HEK293T (cell line): ENCODE data around the gene MEGF9.

Experiments used
- CTCF ChIA-PET: fragments of 350-600 bp; formaldehyde crosslinking; extraction: SDS; loops from one replicate; lab custom pipeline; 2021; ENCODE audit warnings: antibody characterized with exemption, inconsistent platforms; lab: Yijun Ruan, JAX
- POLR2A ChIA-PET: fragments of 350-600 bp; formaldehyde crosslinking; extraction: SDS; loops from one replicate; lab custom pipeline; 2020; ENCODE audit warnings: antibody characterized with exemption, inconsistent platforms; lab: Yijun Ruan, JAX
- DNase-seq: peaks from one replicate; pipeline ENCODE4 v3.0.0; 2012; ENCODE audit warnings: mixed read lengths; ENCODE audit errors: extremely low spot score
- ARNT ChIP-seq: fragments of 450-650 bp; IDR thresholded peaks from 2 replicates; pipeline ENCODE4 v1.6.1; 2017; ENCODE audit warnings: mild to moderate bottlenecking
- BHLHE40 ChIP-seq: fragments of 450-650 bp; IDR thresholded peaks from 2 replicates; pipeline ENCODE4 v1.6.1; 2016; ENCODE audit warnings: mild to moderate bottlenecking, moderate library complexity, borderline replicate concordance
- CTBP1 ChIP-seq: fragments of 450-650 bp; IDR thresholded peaks from 2 replicates; pipeline ENCODE4 v1.6.1; 2016; ENCODE audit warnings: borderline replicate concordance
- ELF4 ChIP-seq: fragments of 450-650 bp; IDR thresholded peaks from 2 replicates; pipeline ENCODE4 v1.6.1; 2017; ENCODE audit warnings: antibody characterized with exemption
- FOXA1 ChIP-seq: fragments of 450-650 bp; IDR thresholded peaks from 2 replicates; pipeline ENCODE4 v1.6.1; 2016; ENCODE audit warnings: mild to moderate bottlenecking
- FOXK2 ChIP-seq: fragments of 450-650 bp; IDR thresholded peaks from 2 replicates; pipeline ENCODE4 v1.6.1; 2016; ENCODE audit warnings: mild to moderate bottlenecking
- FOXM1 ChIP-seq: fragments of 450-650 bp; IDR thresholded peaks from 2 replicates; pipeline ENCODE4 v1.6.1; 2017; ENCODE audit warnings: mild to moderate bottlenecking, borderline replicate concordance
- HDGF ChIP-seq: fragments of 450-650 bp; IDR thresholded peaks from 2 replicates; pipeline ENCODE4 v1.6.1; 2017; ENCODE audit warnings: antibody characterized with exemption, borderline replicate concordance
- L3MBTL2 ChIP-seq: fragments of 450-650 bp; conservative IDR thresholded peaks from 2 replicates; pipeline ENCODE4 v1.6.1; 2016; ENCODE audit warnings: mild to moderate bottlenecking
- LEF1 ChIP-seq: fragments of 450-650 bp; IDR thresholded peaks from 2 replicates; pipeline ENCODE4 v1.6.1; 2017; ENCODE audit warnings: mild to moderate bottlenecking, borderline replicate concordance
- NFRKB ChIP-seq: fragments of 450-650 bp; IDR thresholded peaks from 2 replicates; pipeline ENCODE4 v1.6.1; 2016; ENCODE audit warnings: mild to moderate bottlenecking, moderate library complexity
- PKNOX1 ChIP-seq: fragments of 450-650 bp; IDR thresholded peaks from 2 replicates; pipeline ENCODE4 v1.6.1; 2016
- SP1 ChIP-seq: fragments of 450-650 bp; IDR thresholded peaks from 2 replicates; pipeline ENCODE4 v1.6.1; 2017
- SUZ12 ChIP-seq: fragments of 450-650 bp; IDR thresholded peaks from 2 replicates; pipeline ENCODE4 v1.6.1; 2016; ENCODE audit warnings: mild to moderate bottlenecking
- TARDBP ChIP-seq: fragments of 450-650 bp; IDR thresholded peaks from 2 replicates; pipeline ENCODE4 v1.6.1; 2016
- ZNF384 ChIP-seq: fragments of 450-650 bp; IDR thresholded peaks from 2 replicates; pipeline ENCODE4 v1.6.1; 2016

The MEGF9 gene

GRCh38 chr9:120572472-120572871, 141.8 kb downstream of the MEGF9 start:
- POLR2A ChIA-PET, result no interaction called here

GRCh38 chr9:120571443-120572257, 142.6 kb downstream of the MEGF9 start:
- no peak for DNase-seq
- TF ChIP-seq TARDBP, result no peak
- no peak for TF ChIP-seq ZNF384
- no peak for TF ChIP-seq BHLHE40
- no peak for TF ChIP-seq FOXM1
- no peak for TF ChIP-seq HDGF
- TF ChIP-seq FOXK2, result no peak
- TF ChIP-seq CTBP1, result no peak
- no peak for TF ChIP-seq SUZ12
- TF ChIP-seq NFRKB, result no peak
- no peak for TF ChIP-seq L3MBTL2
- no peak for TF ChIP-seq ARNT
- no peak for TF ChIP-seq LEF1
- TF ChIP-seq SP1, result no peak
- no peak for TF ChIP-seq FOXA1
- no peak for TF ChIP-seq PKNOX1
- no peak for TF ChIP-seq ELF4
- CTCF ChIA-PET, result no interaction called here
- POLR2A ChIA-PET, result interaction anchor here (0.6 kb wide), 1 partner anchor 8 kb away, joined by 3 read pairs; the partner anchor contains the start of gene CDK5RAP2

More at GRCh38 chr9:120572472-120572871, 141.8 kb downstream of the MEGF9 start:
- DNase-seq, result no peak
- TF ChIP-seq FOXK2 (no peak), ARNT (no peak)
- CTCF ChIA-PET, result no interaction called here

GRCh38 chr9:120570296-120570695, 144.0 kb downstream of the MEGF9 start:
- TF ChIP-seq SUZ12, result no peak
- no peak for TF ChIP-seq FOXA1
- TF ChIP-seq NFRKB, result no peak
- TF ChIP-seq L3MBTL2, result no peak
- no peak for TF ChIP-seq BHLHE40
- no peak for TF ChIP-seq LEF1
- no peak for TF ChIP-seq PKNOX1
- TF ChIP-seq HDGF, result no peak
- no peak for TF ChIP-seq FOXK2
- no peak for TF ChIP-seq ELF4
- no peak for TF ChIP-seq ZNF384
- no peak for TF ChIP-seq CTBP1
- TF ChIP-seq TARDBP, result no peak
- TF ChIP-seq FOXM1, result no peak
- TF ChIP-seq SP1, result no peak
- TF ChIP-seq ARNT, result no peak
- ChIA-PET CTCF (no interaction called here), POLR2A (no interaction called here)
- no peak for DNase-seq

GRCh38 chr9:120569556-120569955, 144.7 kb downstream of the MEGF9 start:
- DNase-seq, result no peak
- CTCF ChIA-PET, result no interaction called here
- no peak for TF ChIP-seq SP1
- no peak for TF ChIP-seq NFRKB
- no peak for TF ChIP-seq HDGF
- TF ChIP-seq FOXM1, result no peak
- no peak for TF ChIP-seq BHLHE40
- TF ChIP-seq FOXA1, result no peak
- no peak for TF ChIP-seq SUZ12
- no peak for TF ChIP-seq CTBP1
- TF ChIP-seq L3MBTL2, result no peak
- TF ChIP-seq ZNF384, result no peak
- POLR2A ChIA-PET, result no interaction called here

- no peak for TF ChIP-seq BHLHE40
- TF ChIP-seq HDGF, result no peak
- no peak for TF ChIP-seq LEF1
- TF ChIP-seq SP1, result no peak
- no peak for TF ChIP-seq TARDBP
- no peak for TF ChIP-seq CTBP1
- TF ChIP-seq PKNOX1, result no peak
- no peak for TF ChIP-seq FOXA1
- TF ChIP-seq ARNT, result no peak
- TF ChIP-seq ZNF384, result no peak
- TF ChIP-seq L3MBTL2, result no peak
- ChIA-PET POLR2A (no interaction called here), CTCF (interaction anchor here (0.6 kb wide), 1 partner anchor 1064 kb away, joined by 5 read pairs; no protein-coding TSS in a partner anchor)
- DNase-seq, result no peak
Measured at GRCh38 chr9:120568816-120569215, 145.5 kb downstream of the MEGF9 start.

- CTCF ChIA-PET, result no interaction called here
- TF ChIP-seq L3MBTL2 (no peak), LEF1 (no peak), FOXK2 (no peak), ARNT (no peak), FOXA1 (no peak), ELF4 (no peak), FOXM1 (no peak), CTBP1 (no peak), HDGF (no peak), BHLHE40 (no peak), SP1 (no peak), ZNF384 (no peak), SUZ12 (no peak), NFRKB (no peak)
- DNase-seq, result no peak
- POLR2A ChIA-PET, result no interaction called here
Measured at GRCh38 chr9:120567874-120568273, 146.4 kb downstream of the MEGF9 start.
